ENCODE data around the gene SRRM3.
"Not testable (repeated sequence)": the region's sequence is repeated elsewhere in the genome, so short reads cannot be mapped to it uniquely, and the experiment has no call there.

SRRM3 gene

DNA sequence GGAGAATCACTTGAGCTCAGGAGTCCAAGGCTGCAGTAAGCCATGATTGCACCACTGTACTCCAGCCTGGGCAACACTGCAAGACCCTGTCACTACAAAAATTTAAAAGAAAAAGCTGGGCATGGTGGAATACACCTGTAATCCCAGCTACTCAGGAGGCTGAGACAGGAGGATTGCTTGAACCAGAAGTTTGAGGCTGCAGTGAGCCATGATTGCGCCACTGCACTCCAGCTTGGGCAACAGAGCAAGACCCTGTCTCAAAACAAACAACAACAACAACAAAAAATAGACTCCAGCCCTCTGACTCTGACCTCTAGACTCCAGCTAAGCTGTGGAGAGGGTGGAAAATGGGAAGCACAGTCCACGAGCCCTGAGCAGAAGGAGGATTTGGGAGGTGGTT, 69.7 kb downstream of the SRRM3 start:
- H3K9me3 Mint-ChIP-seq; intact Hi-C loops (cut with micrococcal nuclease); H3K36me3 Mint-ChIP-seq (ENCODE audit: low read depth); H3K27ac Mint-ChIP-seq; H3K4me3 Mint-ChIP-seq: not testable (repeated sequence)
- Mint-ChIP-seq H3K4me1 (ENCODE audit: low read depth) (peaks cover 19% of the 10 kb centered on the region), H3K27me3 (peaks cover 60% of the 10 kb centered on the region)

DNA sequence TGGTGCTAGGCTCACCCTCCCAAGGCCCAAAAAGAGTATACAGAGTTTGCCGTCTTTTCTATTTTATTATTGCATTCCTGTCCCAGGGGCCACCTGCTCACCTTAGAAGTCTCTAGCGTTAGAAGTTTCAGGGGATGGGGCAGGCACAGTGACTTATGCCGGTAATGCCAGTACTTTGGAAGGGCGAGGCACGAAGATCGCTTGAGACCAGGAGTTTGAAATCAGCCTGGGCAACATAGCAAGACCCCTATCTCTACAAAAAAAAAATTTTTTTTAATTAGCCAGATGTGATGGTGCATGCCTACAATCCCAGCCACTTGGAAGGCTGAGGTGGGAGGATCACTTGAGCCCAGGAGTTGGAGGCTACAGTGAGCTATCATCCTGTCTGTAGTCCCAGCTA, 70.4 kb downstream of the SRRM3 start:
- intact Hi-C loops (cut with micrococcal nuclease), result no loop called here
- Mint-ChIP-seq H3K36me3 (ENCODE audit: low read depth) (no peaks in the 10 kb centered on the region), H3K4me3 (no peak overlapping the region), H3K27ac (no peak overlapping the region), H3K27me3 (peaks cover 57% of the 10 kb centered on the region), H3K9me3 (no peaks in the 10 kb centered on the region), H3K4me1 (ENCODE audit: low read depth) (peaks cover 19% of the 10 kb centered on the region)

DNA sequence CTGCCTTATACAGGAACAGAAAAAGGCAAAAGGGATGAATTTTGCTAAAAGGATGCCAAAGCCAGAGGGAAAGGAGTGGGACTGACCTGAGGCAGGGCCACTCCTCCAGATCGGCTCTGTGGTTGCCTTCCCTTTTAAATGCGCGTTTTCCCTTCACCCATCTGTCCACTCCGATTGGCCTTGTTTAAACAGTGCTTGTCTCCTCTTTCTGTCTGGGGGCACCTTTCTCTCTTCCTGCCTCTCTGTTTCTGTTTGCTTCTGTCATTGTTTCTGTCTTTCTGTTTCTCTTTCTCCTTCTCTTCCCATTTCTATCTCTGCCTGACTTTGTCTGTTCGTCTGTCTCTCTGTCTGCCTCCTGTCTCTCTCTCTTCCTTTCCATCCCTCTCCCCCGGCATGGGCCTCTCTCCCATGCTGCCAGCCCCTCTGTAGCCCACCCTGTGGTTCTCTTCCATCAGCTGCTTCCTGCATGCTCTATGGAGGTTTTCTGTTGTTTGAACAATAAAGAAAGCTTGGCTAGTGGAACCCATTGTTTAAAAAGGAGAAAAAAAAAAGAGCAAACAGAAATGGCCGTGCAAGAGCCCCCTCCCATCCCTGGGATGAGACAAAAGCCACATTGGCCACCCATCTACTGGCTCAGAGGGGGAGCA, 71.3 kb downstream of the SRRM3 start:
- Mint-ChIP-seq H3K27ac (peak overlapping the region; percentile 14), H3K4me3 (no peak overlapping the region), H3K4me1 (ENCODE audit: low read depth) (peaks cover 14% of the 10 kb centered on the region), H3K27me3 (peaks cover 59% of the 10 kb centered on the region), H3K9me3 (no peaks in the 10 kb centered on the region), H3K36me3 (ENCODE audit: low read depth) (no peaks in the 10 kb centered on the region)
- intact Hi-C loops (cut with micrococcal nuclease), result no loop called here

DNA sequence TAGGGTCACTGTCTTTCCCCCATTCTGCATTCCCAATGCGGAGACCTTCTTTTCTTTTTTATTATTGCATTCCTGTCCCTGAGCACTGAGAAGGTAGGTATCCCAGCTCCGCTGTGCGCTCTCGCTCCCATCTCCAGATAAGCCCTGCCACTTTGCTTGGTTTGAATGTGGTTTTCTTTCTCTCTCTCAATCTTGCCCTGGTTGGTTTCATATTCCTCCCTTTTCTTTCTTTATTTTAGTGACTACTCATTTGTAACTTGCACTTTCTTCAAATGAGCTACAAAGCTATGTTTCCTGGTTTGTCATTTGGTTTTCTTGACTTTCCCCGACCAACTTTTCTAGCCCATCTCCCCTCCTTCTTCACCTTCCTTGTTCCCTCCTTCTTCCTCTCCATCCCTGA, 71.8 kb downstream of the SRRM3 start:
- no peak overlapping the region for H3K27ac Mint-ChIP-seq

DNA sequence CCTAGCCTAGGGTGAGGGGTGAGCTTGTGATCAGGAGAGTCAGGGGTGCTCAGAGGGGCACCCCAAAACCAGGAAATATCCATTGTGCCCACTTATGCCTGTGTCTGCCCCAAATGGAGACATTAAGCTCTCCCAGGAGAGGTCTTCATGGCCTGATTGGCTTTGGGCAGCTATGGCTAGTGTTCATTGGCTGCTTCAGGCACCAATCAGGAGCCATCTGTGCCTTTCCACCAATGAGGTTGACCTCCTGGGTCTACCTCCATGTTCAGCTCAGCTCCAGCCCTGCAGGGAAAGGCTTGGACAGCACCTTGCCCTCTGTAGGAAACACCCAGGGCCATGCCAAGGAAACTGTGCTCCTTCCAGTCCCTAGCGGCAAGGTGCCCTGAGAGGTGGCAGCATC, 76.8 kb downstream of the SRRM3 start:
- H3K27me3 Mint-ChIP-seq, result peaks cover 66% of the 10 kb centered on the region
- peaks cover 17% of the 10 kb centered on the region for H3K4me1 Mint-ChIP-seq (ENCODE audit: low read depth)
- H3K9me3 Mint-ChIP-seq, result no peaks in the 10 kb centered on the region
- no peak overlapping the region for H3K4me3 Mint-ChIP-seq
- H3K27ac Mint-ChIP-seq, result no peak overlapping the region
- intact Hi-C loops (cut with micrococcal nuclease), result no loop called here
- H3K36me3 Mint-ChIP-seq (ENCODE audit: low read depth), result no peaks in the 10 kb centered on the region

More for the DNA sequence above, 71.8 kb downstream of the SRRM3 start:
- H3K4me3 Mint-ChIP-seq, result no peak overlapping the region
- intact Hi-C loops (cut with micrococcal nuclease), result no loop called here
- peaks cover 12% of the 10 kb centered on the region for H3K4me1 Mint-ChIP-seq (ENCODE audit: low read depth)
- no peaks in the 10 kb centered on the region for H3K9me3 Mint-ChIP-seq
- H3K27me3 Mint-ChIP-seq, result peaks cover 60% of the 10 kb centered on the region
- no peaks in the 10 kb centered on the region for H3K36me3 Mint-ChIP-seq (ENCODE audit: low read depth)

DNA sequence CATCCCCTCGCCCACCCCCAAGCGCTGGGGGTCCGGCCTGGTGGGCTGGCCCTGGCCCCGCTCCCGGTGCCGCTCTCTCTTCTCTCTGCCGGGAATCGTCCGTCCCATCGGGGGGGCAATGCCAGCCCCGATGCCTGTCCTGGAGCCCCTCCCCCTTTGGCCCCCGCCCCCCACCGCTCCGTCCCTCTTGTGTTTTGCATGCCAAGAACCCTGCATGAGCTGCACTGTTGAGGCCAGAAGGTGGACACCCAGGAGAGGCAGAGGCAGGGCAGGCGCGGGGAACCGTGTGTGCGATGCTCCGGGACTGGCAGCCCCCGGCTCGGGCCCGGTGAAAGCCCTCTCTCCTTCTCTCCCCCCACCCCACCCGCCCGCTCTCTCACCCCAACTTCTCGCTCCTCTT, 78.7 kb downstream of the SRRM3 start:
- H3K4me3 Mint-ChIP-seq, result no peak overlapping the region
- no peaks in the 10 kb centered on the region for H3K36me3 Mint-ChIP-seq (ENCODE audit: low read depth)
- peaks cover 17% of the 10 kb centered on the region for H3K4me1 Mint-ChIP-seq (ENCODE audit: low read depth)
- H3K27ac Mint-ChIP-seq, result no peak overlapping the region
- intact Hi-C loops (cut with micrococcal nuclease), result no loop called here
- H3K27me3 Mint-ChIP-seq, result peaks cover 76% of the 10 kb centered on the region
- H3K9me3 Mint-ChIP-seq, result no peaks in the 10 kb centered on the region

DNA sequence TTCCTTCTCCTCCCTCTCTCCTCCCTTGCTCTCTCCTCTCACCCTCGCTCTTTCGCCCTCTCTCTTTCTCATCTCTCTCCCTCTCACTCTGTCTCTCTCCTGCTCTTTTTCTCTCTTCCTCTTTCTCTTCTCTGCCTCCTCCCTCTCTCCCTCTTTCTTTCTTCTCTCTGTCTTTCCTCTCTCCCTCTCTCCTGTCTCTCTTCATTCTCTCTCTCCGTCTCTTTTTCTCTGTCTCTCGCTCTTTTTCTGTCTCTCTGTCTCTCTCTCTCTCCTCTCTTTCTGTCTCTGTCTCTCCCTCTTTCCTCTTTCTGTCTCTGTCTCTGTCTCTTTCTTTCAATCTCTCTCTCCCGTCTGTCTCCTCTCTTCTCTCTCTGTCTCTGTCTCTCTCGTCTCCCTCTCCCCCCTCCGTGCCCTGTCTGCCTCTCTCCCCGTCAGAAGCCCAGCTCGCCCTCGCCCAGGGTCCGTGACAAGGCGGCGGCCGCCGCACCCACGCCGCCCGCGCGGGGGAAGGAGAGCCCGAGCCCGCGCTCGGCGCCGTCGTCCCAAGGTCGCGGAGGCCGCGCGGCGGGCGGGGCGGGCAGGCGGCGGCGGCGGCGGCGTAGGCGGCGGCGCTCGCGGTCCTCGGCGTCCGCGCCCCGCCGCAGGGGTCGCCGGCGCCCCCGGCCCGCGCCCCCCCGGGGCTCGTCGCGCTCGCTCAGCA, 79.5 kb downstream of the SRRM3 start:
- Mint-ChIP-seq H3K36me3 (ENCODE audit: low read depth) (no peaks in the 10 kb centered on the region), H3K9me3 (no peaks in the 10 kb centered on the region), H3K27ac (peak overlapping the region; percentile 18), H3K4me3 (peak overlapping the region; percentile 58), H3K4me1 (ENCODE audit: low read depth) (peaks cover 17% of the 10 kb centered on the region), H3K27me3 (peaks cover 79% of the 10 kb centered on the region)
- intact Hi-C loops (cut with micrococcal nuclease), result no loop called here

DNA sequence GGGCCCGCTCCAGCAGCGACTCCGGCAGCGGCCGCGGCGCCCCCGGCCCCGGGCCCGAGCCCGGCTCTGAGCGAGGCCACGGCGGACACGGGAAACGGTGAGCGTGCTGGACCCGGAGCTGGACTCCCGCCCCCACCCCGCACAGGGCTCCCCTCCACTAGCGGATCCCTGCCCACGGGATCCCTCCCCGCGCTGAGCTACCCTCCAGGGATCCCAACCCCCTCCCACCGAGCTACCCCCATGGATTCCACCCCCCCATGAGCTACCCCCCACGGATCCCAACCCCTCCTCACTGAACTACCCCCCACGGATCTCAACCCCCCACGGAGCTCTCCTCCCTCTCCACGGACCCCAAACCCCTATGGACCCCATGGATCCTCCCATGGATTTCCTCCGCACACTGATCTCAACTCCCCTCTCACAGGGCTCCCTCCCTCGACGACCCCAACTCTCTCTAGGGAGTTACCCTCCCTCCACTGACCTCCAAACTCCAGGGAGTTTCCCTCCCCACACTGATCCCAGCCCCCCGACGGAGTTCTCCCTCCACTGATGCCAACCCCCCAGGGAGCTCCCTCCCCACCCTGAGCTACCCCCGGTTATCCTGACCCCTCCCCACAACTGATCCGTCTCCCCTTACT, 80.1 kb downstream of the SRRM3 start:
- H3K27me3 Mint-ChIP-seq, result peaks cover 85% of the 10 kb centered on the region
- peak overlapping the region; percentile 66 for H3K4me3 Mint-ChIP-seq
- H3K27ac Mint-ChIP-seq, result no peak overlapping the region
- H3K4me1 Mint-ChIP-seq (ENCODE audit: low read depth), result peaks cover 17% of the 10 kb centered on the region
- no peaks in the 10 kb centered on the region for H3K9me3 Mint-ChIP-seq
- no peaks in the 10 kb centered on the region for H3K36me3 Mint-ChIP-seq (ENCODE audit: low read depth)
- intact Hi-C loops (cut with micrococcal nuclease), result no loop called here

DNA sequence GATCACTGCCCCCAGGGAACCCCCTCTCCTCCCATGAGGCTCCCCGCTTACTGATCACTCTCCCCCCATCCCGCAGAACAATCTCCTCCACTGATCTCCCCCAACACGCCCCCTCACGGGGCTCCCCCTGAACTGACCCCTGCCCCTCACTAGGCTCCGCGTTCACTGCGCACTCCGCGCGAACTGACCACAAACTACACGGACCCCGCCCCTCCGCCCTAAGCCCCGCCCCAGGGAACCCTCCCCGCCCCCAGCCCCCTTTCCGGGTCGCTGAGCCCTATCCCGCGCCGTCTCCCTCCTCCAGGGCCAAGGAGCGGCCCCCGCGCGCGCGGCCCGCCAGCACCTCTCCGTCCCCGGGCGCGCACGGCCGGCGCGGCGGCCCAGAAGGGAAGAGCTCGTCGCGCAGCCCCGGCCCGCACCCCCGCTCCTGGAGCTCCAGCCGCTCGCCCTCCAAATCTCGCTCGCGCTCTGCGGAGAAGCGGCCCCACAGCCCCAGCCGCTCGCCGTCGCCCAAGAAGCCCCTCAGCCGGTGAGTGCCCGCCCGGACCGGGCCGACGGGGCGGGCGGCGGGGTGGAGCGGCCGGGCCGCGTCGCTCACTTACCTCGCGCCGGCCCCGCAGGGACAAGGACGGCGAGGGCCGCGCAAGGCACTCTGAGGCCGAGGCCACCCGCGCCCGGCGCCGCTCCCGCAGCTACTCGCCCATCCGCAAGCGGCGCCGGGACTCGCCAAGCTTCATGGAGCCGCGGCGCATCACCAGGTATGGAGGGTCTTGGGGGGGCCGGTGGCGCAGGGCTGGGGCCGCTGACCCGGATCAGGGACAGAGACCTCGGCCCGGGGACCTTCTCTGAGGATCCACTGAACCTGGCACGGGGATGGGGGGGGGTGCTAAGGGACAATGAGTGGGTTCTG, 80.9 kb downstream of the SRRM3 start:
- Mint-ChIP-seq H3K36me3 (ENCODE audit: low read depth) (no peaks in the 10 kb centered on the region), H3K4me3 (peak overlapping the region; percentile 66), H3K4me1 (ENCODE audit: low read depth) (peaks cover 17% of the 10 kb centered on the region), H3K27ac (no peak overlapping the region), H3K27me3 (peaks cover 80% of the 10 kb centered on the region), H3K9me3 (no peaks in the 10 kb centered on the region)
- intact Hi-C loops (cut with micrococcal nuclease), result no loop called here

DNA sequence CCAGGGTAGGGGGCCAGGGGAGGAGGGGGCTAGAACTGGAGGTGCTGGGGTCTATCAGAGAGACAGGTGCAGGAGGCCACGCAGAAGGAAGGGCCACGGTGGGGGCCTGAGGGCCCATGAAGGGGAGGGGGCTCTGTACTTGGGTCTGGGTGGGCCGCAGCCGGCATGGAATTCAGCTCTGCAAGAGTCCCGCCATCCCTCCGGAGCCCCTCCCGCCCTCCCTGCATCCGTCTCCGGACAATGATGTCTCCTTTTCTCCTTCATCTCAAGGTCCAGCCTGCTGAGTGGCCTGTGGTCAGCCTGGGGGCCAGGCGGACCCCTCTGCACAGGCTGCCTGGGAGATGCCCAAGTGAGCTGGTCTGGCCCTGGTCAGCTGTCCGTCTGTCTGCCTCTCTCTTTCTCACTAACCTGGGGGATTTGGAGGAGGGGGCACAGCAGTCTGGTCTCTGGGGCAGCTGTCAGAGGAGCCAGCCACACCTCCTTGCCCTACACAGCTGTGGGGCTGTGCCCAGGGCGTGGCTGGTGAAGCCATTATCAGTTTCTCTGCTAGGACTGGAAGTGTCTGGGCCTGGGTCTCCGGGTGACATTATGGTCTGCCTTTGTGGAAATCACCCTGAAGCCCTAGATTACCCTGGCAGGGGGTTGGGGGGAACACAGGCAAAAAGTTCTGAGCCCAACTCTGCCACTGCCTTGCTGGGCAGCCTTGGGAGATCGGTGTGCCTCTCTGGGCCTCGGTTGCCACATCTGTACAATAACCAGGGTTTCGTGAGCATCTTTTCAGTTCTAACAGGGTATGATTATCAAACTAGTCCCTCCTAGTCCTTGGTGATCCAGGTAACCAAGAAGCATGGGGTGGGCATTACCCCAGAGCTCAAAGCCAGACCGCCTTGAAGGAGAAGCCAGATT, 81.8 kb downstream of the SRRM3 start:
- Mint-ChIP-seq H3K36me3 (ENCODE audit: low read depth) (no peaks in the 10 kb centered on the region), H3K4me3 (no peak overlapping the region), H3K9me3 (no peaks in the 10 kb centered on the region), H3K27ac (no peak overlapping the region), H3K27me3 (peaks cover 78% of the 10 kb centered on the region), H3K4me1 (ENCODE audit: low read depth) (peaks cover 17% of the 10 kb centered on the region)
- intact Hi-C loops (cut with micrococcal nuclease), result no loop called here

DNA sequence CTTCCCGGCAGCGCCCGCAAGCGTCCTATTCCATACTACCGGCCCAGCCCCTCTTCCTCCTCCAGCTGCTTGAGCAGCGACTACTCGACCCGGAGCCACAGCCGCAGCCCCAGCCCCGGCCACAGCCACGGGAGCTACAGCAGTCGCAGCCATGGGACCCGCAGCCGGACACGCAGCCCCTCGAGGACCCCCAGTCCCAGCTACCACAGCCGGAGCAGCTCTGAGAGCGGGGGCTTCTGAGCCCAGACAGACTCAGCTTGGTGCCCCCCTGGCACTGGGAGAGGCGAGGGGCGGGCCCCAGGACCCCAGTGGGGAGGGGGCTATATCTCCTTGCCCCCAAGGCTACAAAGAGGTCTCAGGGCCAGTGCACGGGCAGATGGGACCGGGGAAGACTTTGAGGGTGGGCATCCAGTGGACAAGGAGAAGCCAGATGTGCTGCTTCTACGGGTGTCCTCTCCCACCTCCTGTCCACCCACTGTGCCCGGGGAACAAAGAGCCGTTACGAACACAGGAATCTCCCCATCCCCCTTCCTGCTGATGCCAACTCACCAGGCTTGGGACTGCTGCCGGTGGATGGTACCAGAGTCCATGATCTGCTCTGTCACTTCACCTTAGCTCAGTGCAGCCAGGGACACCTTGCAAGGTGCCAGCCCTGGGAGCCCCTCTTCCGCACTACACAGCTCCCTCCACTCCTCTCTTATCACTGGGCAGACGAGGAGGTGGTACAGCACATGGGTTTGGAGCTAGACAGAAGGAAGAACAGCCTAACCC, 84.1 kb downstream of the SRRM3 start:
- Mint-ChIP-seq H3K4me3 (no peak overlapping the region), H3K36me3 (ENCODE audit: low read depth) (no peaks in the 10 kb centered on the region), H3K27ac (no peak overlapping the region), H3K4me1 (ENCODE audit: low read depth) (peaks cover 20% of the 10 kb centered on the region), H3K9me3 (no peaks in the 10 kb centered on the region), H3K27me3 (peaks cover 62% of the 10 kb centered on the region)
- intact Hi-C loops (cut with micrococcal nuclease), result no loop called here

DNA sequence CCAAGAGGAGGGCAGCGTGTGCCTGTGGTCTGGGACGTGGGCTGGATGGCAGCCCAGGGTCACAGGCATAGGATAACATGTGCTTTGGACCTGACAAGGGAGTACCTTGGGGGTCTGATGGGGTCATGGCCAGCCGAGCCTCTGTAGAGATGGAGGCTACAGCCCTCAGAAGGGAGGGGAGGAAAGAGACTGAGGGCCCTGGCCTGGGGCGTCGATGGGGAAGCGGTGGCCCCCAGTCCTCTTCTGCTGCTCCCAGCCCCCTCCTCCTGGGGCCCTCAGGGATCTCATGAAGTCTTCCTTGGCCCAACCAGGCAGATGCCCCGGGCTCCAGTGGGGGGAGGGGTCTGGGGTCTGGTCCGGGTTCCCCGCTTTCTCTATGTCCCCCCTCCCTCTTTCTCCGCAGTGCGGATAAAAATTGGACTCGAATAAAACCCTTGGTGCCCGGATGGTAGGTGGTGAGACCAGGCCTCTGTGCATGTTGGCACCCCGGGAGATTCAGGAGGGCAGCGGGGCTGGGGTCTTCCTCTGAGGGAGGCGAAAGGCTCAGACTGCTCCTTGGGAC, 85.2 kb downstream of the SRRM3 start:
- intact Hi-C loops (cut with micrococcal nuclease), result no loop called here
- peaks cover 23% of the 10 kb centered on the region for H3K4me1 Mint-ChIP-seq (ENCODE audit: low read depth)
- peaks cover 53% of the 10 kb centered on the region for H3K27me3 Mint-ChIP-seq
- no peaks in the 10 kb centered on the region for H3K36me3 Mint-ChIP-seq (ENCODE audit: low read depth)
- H3K27ac Mint-ChIP-seq, result no peak overlapping the region
- no peaks in the 10 kb centered on the region for H3K9me3 Mint-ChIP-seq
- H3K4me3 Mint-ChIP-seq, result no peak overlapping the region
